IMR-90 (cell line): ENCODE measurements around the gene CTBP1. TPM values are rescaled to one million over a fixed set of nuclear protein-coding genes. Genes with fewer than 3 reads are reported as not detected.

Experiments used
- ATAC-seq: fragments of 200-7000 bp; cut with Tn5 transposase; 2 replicates; pipeline ENCODE4 v1.9.1; 2020; ENCODE audit warnings: low read depth, mild to moderate bottlenecking, moderate library complexity
- BruUV-seq: library from RNA; stranded (reverse); fragments of 400-500 nt; replicated peaks from 2 replicates; lab custom pipeline; 2021; lab: Mats Ljungman, UMichigan
- CTCF ChIA-PET: fragments of 300-600 bp; formaldehyde crosslinking; extraction: SDS; loops from one replicate; lab custom pipeline; 2021; ENCODE audit warnings: antibody characterized with exemption; lab: Yijun Ruan, JAX
- POLR2A ChIA-PET: fragments of 300-600 bp; sonication (Branson Sonifier 250); formaldehyde crosslinking; loops from one replicate; lab custom pipeline; 2022; ENCODE audit warnings: antibody characterized with exemption; ENCODE audit not compliant: unreplicated experiment; lab: Charles Lee
- DNase-seq: peaks from one replicate; pipeline ENCODE4 v3.0.0; 2013
- H2AFZ ChIP-seq: replicated peaks from 2 replicates; pipeline ENCODE3; 2013; ENCODE audit warnings: low read length, mild to moderate bottlenecking; ENCODE audit not compliant: poor library complexity
- H2AK5ac ChIP-seq: 2 replicates; pipeline ENCODE4 v1.6.1; 2013; ENCODE audit warnings: low read depth, low read length, inconsistent platforms
- H2AK9ac ChIP-seq: replicated peaks from 2 replicates; pipeline ENCODE3; 2013; ENCODE audit warnings: mild to moderate bottlenecking, low read depth, low read length, moderate library complexity; ENCODE audit not compliant: poor library complexity
- H2BK120ac ChIP-seq: 2 replicates; pipeline ENCODE4 v1.6.1; 2013; ENCODE audit warnings: low read depth, low read length, inconsistent platforms
- H2BK15ac ChIP-seq: 3 replicates; pipeline ENCODE4 v1.6.1; 2013; ENCODE audit warnings: low read depth, low read length, inconsistent platforms
- H2BK20ac ChIP-seq: 2 replicates; pipeline ENCODE4 v1.6.1; 2013; ENCODE audit warnings: low read depth, mild to moderate bottlenecking, inconsistent platforms, low read length, moderate library complexity
- H2BK5ac ChIP-seq: 2 replicates; pipeline ENCODE4 v1.6.1; 2013; ENCODE audit warnings: mild to moderate bottlenecking, low read depth, low read length, inconsistent platforms; ENCODE audit not compliant: poor library complexity, severe bottlenecking
- H3K14ac ChIP-seq: replicated peaks from 2 replicates; pipeline ENCODE4 v1.6.1; 2013; ENCODE audit warnings: low read depth, low read length, inconsistent platforms
- H3K18ac ChIP-seq: 2 replicates; pipeline ENCODE4 v1.6.1; 2013; ENCODE audit warnings: low read depth, low read length, control low read depth
- H3K23ac ChIP-seq: 2 replicates; pipeline ENCODE4 v1.6.1; 2013; ENCODE audit warnings: low read depth, low read length, inconsistent platforms
- H3K27ac ChIP-seq: 2 replicates; pipeline ENCODE4 v1.5.1; 2013; ENCODE audit warnings: mild to moderate bottlenecking, control low read depth, low read length; ENCODE audit not compliant: insufficient read depth
- H3K27me3 ChIP-seq: 2 replicates; pipeline ENCODE4 v1.6.1; 2013; ENCODE audit warnings: low read length; ENCODE audit not compliant: control insufficient read depth, insufficient read depth
- H3K36me3 ChIP-seq: 2 replicates; pipeline ENCODE4 v1.6.1; 2013; ENCODE audit warnings: low read length, mixed read lengths; ENCODE audit not compliant: control insufficient read depth, insufficient read depth
- H3K4ac ChIP-seq: 2 replicates; pipeline ENCODE4 v1.6.1; 2013; ENCODE audit warnings: low read depth, low read length, inconsistent platforms
- H3K4me1 ChIP-seq: 2 replicates; pipeline ENCODE4 v1.6.1; 2013; ENCODE audit warnings: low read length, mixed read lengths; ENCODE audit not compliant: control insufficient read depth, insufficient read depth
- H3K4me2 ChIP-seq: 2 replicates; pipeline ENCODE4 v1.6.1; 2013; ENCODE audit warnings: low read depth, mild to moderate bottlenecking, control low read depth, low read length, moderate library complexity
- H3K4me3 ChIP-seq: 2 replicates; pipeline ENCODE4 v1.5.1; 2013; ENCODE audit warnings: low read depth, mild to moderate bottlenecking, control low read depth, low read length, moderate library complexity; ENCODE audit not compliant: insufficient read depth
- H3K56ac ChIP-seq: 2 replicates; pipeline ENCODE4 v1.6.1; 2013; ENCODE audit warnings: low read length, inconsistent platforms; ENCODE audit not compliant: insufficient read depth; ENCODE audit errors: extremely low read depth
- H3K79me1 ChIP-seq, 2 experiments: 2 replicates each; pipeline ENCODE4 v1.6.1; 2013; ENCODE audit warnings: low read length in 2 of 2, inconsistent platforms in 1 of 2, low read depth in 1 of 2
- H3K9ac ChIP-seq: 2 replicates; pipeline ENCODE4 v1.6.1; 2013; ENCODE audit warnings: low read depth, low read length, control low read depth
- H3K9me1 ChIP-seq: 2 replicates; pipeline ENCODE4 v1.6.1; 2013; ENCODE audit warnings: low read length, inconsistent platforms; ENCODE audit not compliant: insufficient read depth
- H3K9me3 ChIP-seq: 2 replicates; pipeline ENCODE4 v1.6.1; 2013; ENCODE audit warnings: low read length; ENCODE audit not compliant: control insufficient read depth, insufficient read depth
- H4K20me1 ChIP-seq: 2 replicates; pipeline ENCODE4 v1.6.1; 2013; ENCODE audit warnings: low read length, inconsistent platforms; ENCODE audit not compliant: insufficient read depth
- H4K5ac ChIP-seq: 2 replicates; pipeline ENCODE4 v1.6.1; 2013; ENCODE audit warnings: mild to moderate bottlenecking, low read depth, low read length, control low read depth
- H4K8ac ChIP-seq, 2 experiments: 2 replicates each; pipeline ENCODE4 v1.6.1; 2013; ENCODE audit warnings: low read depth in 2 of 2, low read length in 2 of 2, control low read depth in 1 of 2, inconsistent platforms in 1 of 2
- H4K91ac ChIP-seq: 2 replicates; pipeline ENCODE4 v1.6.1; 2013; ENCODE audit warnings: low read depth, low read length, inconsistent platforms; ENCODE audit not compliant: insufficient read depth
- MAFK ChIP-seq: IDR thresholded peaks from 2 replicates; pipeline ENCODE4 v1.6.1; 2012; ENCODE audit warnings: low read depth, low read length, improper control_type of control experiment
- MXI1 ChIP-seq: IDR thresholded peaks from 2 replicates; pipeline ENCODE4 v1.6.1; 2012; ENCODE audit warnings: low read depth, mild to moderate bottlenecking, low read length, moderate library complexity, borderline replicate concordance
- RAD21 ChIP-seq: IDR thresholded peaks from 2 replicates; pipeline ENCODE4 v1.6.1; 2012; ENCODE audit warnings: low read length, improper control_type of control experiment
- WGBS, 2 experiments: methylation state at CpG; one replicate each; pipeline versions ENCODE4 v1.1.5 to v1.1.7; 2013; ENCODE audit warnings: missing lambda C conversion rate in 2 of 2; ENCODE audit not compliant: insufficient read length in 1 of 2; ENCODE audit errors: extremely low coverage in 2 of 2; 5-methylcytosine and 5-hydroxymethylcytosine counted together
- dilution Hi-C: fragments of 300-500 bp; cut with HindIII; formaldehyde crosslinking; loops from one replicate; pipeline ENCODE4 v1.14.3; 2018; ENCODE audit warnings: low sequenced_read_pairs; ENCODE audit not compliant: unreplicated experiment
- in situ Hi-C: fragments of 300-500 bp; cut with MboI; formaldehyde crosslinking; loops from 3 replicates; pipeline ENCODE4 v1.14.3; 2019; ENCODE audit warnings: low sequenced_read_pairs, inconsistent platforms, mixed read lengths
- intact Hi-C: fragments of 100-400 bp; cut with micrococcal nuclease; formaldehyde crosslinking; loops from 2 replicates; pipeline ENCODE4 v1.10.0; 2022
- polyA plus RNA-seq, 3 experiments: library from polyadenylated mRNA; depleted of rRNA; stranded (reverse); fragments of >200 nt; gene quantifications; 2 replicates each; pipeline ENCODE4 v1.2.3, GENCODE V29; 2012; ENCODE audit warnings: low replicate concordance in 1 of 3
- total RNA-seq: library from RNA; depleted of rRNA; stranded (reverse); fragments of >200 nt; gene quantifications from 2 replicates; pipeline ENCODE4 v1.2.3, GENCODE V29; 2012
- TF ChIP-seq, protein P1 (sequence below): fragments of 150-350 bp; IDR thresholded peaks from 2 replicates; pipeline ENCODE4 v1.6.1; 2017; ENCODE audit warnings: mild to moderate bottlenecking, antibody characterized with exemption, low read length, low read depth

Gene CTBP1
- total and polyA plus RNA-seq, 2 of the 4 experiments (the other 2 are of a cell fraction), result 147 to 212 TPM

DNA sequence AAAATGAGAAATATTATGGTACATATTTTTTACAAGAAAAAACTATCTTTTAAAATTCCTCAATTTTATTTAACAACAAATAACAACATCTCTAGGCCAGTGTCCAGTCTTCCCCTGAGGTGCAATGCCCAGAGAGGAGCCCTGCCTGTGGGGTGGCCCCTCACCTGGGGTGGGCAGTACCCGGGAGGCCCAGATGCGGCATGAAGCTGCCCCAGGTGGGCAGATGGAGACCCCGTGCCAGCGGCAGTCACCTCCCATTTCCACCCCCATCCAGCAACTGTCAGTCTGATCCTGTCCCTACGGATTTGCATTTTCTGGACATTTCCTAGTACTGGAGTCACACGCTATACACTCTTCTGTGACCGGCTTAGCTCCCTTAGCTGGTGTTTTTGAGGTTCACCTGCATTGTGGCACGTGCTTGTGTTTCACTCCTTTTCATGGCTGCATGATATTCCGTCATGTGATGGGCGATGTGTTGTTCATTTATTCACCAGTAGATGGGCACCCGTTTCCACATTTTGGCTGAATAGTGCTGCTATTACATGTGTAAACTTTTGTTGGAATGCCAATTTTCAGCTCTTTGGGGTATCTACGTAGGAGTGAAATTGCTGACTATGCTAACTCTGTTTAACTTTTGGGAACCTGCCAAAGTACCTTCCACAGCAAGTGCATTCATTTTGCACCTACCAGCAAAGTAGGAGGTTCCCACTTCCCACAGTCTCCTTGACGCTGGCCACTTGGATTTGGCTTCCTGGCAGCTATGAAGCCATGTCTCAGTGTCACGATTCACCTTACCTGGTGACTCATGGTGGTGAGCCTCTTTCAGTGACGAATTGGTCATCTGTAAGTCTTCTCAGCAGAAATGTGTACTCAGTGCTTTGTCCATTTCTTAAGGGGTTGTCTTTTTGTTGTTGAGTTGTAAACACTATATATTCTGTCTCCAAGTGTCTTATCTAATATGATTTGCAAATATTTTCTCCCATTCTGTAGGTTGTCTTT is 29.0 kb upstream of the CTBP1 start:
- no peaks in the 10 kb centered on the region for H3K36me3 ChIP-seq
- no peak overlapping the region for H3K4me2 ChIP-seq
- H3K9ac ChIP-seq, result no peak overlapping the region
- H4K91ac ChIP-seq, result no peak overlapping the region
- no peak overlapping the region for H4K5ac ChIP-seq
- no peak overlapping the region for H2BK20ac ChIP-seq
- no peak overlapping the region for H2AK5ac ChIP-seq
- no peak overlapping the region for H3K4me3 ChIP-seq
- no peaks in the 10 kb centered on the region for H3K79me1 ChIP-seq
- H2BK120ac ChIP-seq, result no peak overlapping the region
- no peak overlapping the region for H2AFZ ChIP-seq
- intact Hi-C loops, result no loop called here
- CTCF ChIA-PET, result no interaction called here
- H3K9me1 ChIP-seq, result no peaks in the 10 kb centered on the region
- in situ Hi-C loops, result no loop called here
- no peak overlapping the region for H3K14ac ChIP-seq
- no peak overlapping the region for H3K56ac ChIP-seq
- no peak overlapping the region for H3K18ac ChIP-seq
- POLR2A ChIA-PET, result no interaction called here
- no peak overlapping the region for H2BK5ac ChIP-seq
- H3K9me3 ChIP-seq, result no peaks in the 10 kb centered on the region
- H4K20me1 ChIP-seq, result no peaks in the 10 kb centered on the region
- ATAC-seq (no peak), DNase-seq (peak; percentile 28)
- H3K4me1 ChIP-seq, result no peaks in the 10 kb centered on the region
- dilution Hi-C loops, result no loop called here
- TF ChIP-seq MXI1 (no peak), MAFK (peak; percentile 90), RAD21 (0 out of 2 replicates have a peak, but pooled peaks have one; percentile 16)
- TF ChIP-seq, protein P1, sequence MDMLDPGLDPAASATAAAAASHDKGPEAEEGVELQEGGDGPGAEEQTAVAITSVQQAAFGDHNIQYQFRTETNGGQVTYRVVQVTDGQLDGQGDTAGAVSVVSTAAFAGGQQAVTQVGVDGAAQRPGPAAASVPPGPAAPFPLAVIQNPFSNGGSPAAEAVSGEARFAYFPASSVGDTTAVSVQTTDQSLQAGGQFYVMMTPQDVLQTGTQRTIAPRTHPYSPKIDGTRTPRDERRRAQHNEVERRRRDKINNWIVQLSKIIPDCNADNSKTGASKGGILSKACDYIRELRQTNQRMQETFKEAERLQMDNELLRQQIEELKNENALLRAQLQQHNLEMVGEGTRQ, result peak; percentile 45; the same call in 1 of the 2 replicates
- BruUV-seq, result no TSS peak
- no peak overlapping the region for H3K4ac ChIP-seq
- no peak overlapping the region for H4K8ac ChIP-seq
- peaks cover 2% of the 10 kb centered on the region; the same call in 1 of the 2 replicates for H3K27me3 ChIP-seq
- H3K27ac ChIP-seq, result no peak overlapping the region
- H2BK15ac ChIP-seq, result no peak overlapping the region
- no peak overlapping the region for H3K23ac ChIP-seq
- WGBS, 2 experiments, result 73% methylated on average over 2 of the region's 15 CpGs; no CpG with 5 or more reads in 1 of the 2 experiments
- no peak overlapping the region for H2AK9ac ChIP-seq
